T47D (cell line): ENCODE results near the gene NFIB.

ENCODE experiments used
- DNase-seq, 2 experiments: peaks; one replicate each; pipeline versions ENCODE4 v3.0.0 to v3.0.0-alpha.2; 2011 to 2012; ENCODE audit warnings: low read depth in 1 of 2, low spot score in 1 of 2
- JUND ChIP-seq: IDR thresholded peaks from 2 replicates; pipeline ENCODE4 v1.6.1; 2012; ENCODE audit warnings: low read depth
- in situ Hi-C: cut with HindIII; loops from 2 replicates; pipeline ENCODE4 v1.10.0; 2016; ENCODE audit warnings: low sequenced_read_pairs, low pct_unique_long_range_greater_than_20kb

Gene NFIB

DNA sequence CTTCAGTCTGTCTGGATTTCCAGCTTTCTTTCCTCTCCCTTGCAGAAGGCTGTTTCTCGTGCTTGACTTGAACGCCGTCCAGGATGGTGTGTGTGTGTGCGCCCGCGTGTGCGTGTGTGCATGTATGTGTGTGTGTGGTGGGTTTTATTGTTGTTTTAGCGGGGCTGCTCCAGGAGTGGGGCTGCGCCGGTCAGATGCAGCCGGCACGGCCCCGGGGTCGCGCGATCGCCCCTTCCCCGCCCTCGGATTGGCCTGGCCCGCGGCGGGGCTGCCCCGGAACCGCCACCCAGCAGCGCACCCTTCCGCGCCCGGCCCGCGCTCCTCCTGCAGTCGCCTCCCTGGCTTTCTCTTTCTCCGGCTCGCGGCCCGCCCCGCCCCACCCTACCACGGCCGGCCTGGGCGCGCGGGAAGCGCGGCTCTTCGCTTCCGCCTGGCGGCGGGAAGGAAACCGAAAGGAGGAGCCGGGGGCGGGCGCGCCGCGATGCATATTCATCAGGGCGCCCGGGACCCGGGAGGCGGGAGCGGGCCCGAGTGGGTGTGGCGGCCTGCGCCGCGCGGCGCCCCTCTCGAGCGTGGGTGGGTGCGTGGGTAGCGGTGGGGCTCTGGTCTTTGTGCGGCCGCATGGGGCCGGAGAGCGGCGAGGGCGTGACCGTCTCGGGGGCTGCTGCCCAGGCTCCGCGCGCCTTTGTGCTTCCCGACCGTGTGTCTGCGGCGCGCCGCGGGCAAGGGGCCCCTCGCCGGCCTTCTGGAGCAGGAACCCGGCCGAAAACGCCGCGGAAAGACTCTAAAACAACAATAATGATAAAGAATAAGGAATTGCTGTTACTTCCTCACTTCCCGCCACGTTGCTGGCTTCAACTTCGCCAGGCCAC is 8.5 kb upstream of the NFIB start:
- in situ Hi-C loops = no loop called here
- peak; percentile 65 to 95 for DNase-seq

DNA sequence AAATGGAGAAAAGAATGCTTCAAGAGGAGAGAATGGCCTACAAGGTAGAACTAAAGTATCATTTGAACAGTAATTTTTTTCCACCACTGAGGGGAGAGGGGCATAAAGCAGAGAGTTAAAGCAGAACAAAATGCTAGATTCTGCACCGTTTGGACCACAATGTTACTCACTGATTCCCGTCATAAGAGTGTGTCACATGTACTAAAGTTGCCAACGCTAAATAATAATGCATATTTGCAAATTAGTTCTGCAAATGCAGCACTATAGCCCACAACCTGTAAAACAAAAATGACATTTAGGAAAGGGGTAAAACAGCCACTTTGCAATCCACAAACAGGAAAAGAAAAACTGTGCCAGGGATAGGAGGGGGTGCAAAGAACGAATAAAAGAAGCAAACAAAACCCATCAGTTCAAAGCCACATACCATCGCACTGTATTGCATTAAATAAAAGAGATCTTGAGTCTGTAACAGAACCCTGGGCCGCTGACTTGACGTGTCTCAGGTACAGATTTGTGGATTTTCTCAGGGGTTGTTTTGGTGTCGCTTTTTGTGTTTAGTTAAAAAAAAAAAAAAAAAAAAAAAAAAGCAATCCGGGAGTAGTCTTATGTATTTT is 7.7 kb upstream of the NFIB start:
- DNase-seq = no peak
- TF ChIP-seq JUND = no peak
- in situ Hi-C loops = no loop called here

More for the DNA sequence above, 8.5 kb upstream of the NFIB start:
- TF ChIP-seq JUND = no peak

DNA sequence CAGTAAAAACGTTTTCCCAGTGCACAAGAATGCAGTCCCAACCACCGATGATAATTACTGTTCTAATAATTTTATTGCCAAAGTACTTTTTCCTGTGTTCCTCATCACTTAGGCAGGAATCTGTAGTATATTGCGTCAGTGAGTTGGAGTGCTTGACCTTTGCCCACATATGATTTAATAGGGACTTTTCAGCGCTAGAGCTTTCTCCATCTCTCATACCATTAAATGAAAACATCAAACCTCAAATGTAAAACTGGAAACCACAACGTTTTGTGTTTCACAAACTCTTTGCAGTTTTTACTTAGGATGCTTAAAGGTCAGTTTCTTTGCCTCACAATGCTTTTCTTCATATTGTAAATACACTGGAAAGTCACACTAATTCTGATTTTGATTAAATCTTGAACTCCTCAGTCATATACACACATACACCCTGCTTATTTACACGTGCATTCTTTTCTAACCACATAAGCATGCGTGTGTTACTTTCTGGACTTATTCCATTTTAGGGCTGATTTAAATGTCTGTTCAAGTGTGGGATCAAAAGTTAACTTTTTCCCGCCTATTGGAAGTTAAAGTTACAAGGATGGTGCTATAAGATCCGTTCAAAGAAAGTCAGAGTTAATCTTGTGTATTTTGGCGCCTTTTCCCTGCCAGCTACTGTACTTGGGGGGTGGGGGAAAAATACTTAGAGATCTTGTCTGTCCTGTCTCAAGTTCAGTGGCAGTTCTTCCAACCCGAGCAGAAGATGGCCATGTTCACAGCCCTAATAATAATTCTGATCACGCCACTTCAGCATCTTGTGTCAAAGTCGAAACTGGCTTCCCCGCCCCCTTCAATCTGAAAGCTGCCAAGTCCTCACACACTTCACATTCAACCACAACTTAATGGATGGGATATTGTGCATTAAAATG is 6.6 kb upstream of the NFIB start:
- in situ Hi-C loops = no loop called here
- peak in 1 of 2 experiments; percentile 77 for DNase-seq
- TF ChIP-seq JUND = peak; percentile 15; the same call in 1 of the 2 replicates

DNA sequence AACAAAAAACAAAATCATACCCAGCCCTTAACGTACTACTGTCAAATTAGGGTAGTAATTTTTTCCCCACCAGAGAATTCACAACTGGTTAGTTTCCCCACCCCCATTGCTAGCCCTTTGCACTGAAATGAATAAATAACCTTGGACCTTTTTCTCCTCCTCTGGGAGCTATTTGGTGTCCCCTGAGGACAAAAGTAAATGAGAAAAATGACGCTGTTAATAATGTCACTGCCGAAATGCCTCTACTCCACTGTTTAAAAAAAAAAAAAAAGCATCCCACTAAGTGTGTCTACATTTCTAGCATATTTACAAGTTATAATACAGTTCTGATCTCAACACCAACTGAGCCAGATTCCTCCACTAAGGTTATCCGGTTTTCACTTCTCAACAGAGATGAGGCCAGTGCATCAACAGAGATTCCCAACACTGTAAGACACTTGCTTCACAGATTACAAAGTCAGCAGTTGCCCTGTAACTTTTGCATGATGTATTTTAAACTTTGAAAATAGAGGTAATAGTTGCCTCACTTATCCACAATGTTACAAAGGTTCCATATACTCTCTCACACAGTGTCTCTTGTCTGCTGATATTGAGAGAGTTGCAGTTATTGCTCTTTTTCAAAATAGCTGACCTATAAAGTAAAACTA is 5.1 kb upstream of the NFIB start:
- TF ChIP-seq JUND = no peak
- in situ Hi-C loops = no loop called here
- no peak for DNase-seq

DNA sequence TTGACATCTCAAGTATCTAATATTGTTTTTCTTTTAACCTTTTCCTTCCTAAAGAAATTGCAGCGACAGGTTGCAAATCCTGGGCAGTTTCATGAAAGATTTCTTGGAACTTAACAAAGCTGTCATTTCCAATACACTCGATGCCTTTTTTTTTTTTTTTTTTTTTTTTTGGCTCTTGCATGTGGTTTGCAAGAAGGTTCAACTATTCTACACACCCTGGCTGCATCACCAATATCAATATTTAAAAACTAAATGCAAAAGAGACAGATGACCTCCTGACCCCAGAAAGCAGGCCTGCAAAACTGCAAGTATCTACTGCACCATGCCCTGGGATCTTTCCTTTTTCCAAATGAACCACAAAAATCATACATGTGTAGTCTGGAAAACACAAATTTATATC is 4.4 kb upstream of the NFIB start:
- in situ Hi-C loops = no loop called here
- no peak for DNase-seq
- TF ChIP-seq JUND = no peak

DNA sequence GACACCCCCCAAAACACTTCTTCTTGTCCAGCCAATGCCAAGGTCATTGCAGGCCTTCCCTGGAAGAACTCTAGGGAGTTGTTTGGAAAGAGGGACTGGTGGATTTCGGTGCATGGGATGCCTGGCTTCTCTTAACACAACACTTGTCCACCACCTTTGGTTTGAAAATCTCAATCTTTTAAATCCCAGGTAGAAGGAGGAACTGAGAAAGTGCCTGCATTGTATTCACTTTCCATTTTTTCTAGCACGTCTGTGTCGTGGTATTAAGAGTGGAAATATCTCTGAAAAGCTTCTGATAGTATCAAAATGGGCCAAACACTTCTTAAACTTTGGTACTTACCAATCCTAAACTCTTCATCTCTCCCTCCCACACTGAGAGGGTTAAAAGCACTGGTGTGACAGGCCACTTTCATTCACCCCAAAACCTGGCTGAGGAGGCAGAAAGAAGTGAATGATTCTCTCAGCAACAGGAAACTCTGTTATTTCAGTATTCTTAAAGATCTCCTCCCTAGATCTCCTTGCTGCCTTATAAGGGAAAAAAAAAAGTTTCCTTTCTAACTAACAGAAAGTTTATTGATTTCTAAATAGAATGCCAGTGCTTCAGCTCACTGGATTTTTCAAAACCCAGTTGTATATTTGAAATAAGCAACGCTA is 3.9 kb upstream of the NFIB start:
- in situ Hi-C loops = no loop called here
- DNase-seq = no peak
- no peak for TF ChIP-seq JUND

DNA sequence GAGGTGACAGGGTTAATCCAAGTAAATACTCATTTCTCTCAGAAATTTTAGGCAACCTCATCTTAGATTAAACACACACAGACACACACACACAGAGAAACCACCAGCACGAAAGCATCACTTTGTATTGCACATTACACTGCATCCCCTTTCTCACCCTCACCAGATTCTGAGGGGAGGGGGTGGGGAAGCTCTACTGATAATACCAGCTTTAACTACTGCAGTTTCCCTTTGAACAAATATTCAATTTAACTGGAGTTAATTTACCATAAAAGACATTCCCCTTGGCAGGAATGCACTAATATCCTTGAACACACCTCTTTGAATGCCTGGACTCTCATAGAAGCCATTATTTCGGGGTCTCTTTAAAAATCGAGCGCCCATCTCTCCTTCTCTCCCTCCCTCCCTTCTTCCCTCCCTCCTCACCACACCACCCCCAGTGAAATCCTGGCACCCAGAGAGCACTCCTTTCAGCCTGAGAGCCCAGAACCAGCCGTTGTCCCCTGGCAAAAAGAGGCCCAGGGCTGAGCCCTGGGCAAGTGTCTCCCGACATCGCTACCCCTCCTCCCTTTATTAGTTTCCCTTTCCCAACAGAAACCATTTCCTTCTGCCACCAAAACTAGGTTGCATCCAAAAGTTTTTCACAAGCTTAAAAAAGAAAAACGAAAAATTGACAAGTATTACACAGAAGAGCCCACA is 2.8 kb upstream of the NFIB start:
- no peak for TF ChIP-seq JUND
- DNase-seq = no peak
- in situ Hi-C loops = no loop called here

DNA sequence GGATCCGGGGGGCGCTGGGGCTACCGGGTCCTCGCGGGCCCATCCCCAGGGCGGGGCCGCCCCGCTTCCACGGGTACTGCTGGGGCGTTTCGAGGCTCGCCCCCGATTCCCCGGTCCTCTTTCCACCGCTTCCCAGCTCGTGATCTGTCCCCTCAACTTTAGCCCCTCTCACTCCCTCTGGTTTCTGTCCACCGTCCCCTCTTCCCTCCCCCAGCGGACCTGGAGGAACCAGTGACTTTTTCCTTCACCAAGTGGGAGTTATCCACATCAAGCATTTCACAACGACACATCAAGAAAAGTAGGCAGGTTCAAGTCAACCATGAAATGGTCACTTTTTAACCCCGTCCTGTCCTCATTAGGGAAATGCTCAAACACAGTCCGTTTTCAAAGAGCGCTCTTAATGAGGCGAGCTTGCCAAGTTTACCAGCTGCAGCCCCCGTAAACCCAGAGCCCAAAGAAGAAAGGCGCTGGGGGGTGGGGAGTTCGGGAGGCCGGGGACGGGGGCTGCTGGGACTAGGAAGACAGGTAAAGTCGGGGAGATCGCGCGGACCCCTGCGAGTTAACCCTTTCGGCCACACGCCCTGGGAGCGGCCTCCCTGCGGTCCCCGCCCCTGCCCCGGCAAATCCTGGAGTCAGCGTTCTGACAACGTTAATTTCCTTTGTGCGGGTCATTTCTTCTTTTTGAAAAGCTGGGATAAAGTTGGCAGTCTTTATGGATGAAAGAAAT is 2.1 kb upstream of the NFIB start:
- TF ChIP-seq JUND = no peak
- in situ Hi-C loops = no loop called here
- DNase-seq = peak in 1 of 2 experiments; percentile 80

DNA sequence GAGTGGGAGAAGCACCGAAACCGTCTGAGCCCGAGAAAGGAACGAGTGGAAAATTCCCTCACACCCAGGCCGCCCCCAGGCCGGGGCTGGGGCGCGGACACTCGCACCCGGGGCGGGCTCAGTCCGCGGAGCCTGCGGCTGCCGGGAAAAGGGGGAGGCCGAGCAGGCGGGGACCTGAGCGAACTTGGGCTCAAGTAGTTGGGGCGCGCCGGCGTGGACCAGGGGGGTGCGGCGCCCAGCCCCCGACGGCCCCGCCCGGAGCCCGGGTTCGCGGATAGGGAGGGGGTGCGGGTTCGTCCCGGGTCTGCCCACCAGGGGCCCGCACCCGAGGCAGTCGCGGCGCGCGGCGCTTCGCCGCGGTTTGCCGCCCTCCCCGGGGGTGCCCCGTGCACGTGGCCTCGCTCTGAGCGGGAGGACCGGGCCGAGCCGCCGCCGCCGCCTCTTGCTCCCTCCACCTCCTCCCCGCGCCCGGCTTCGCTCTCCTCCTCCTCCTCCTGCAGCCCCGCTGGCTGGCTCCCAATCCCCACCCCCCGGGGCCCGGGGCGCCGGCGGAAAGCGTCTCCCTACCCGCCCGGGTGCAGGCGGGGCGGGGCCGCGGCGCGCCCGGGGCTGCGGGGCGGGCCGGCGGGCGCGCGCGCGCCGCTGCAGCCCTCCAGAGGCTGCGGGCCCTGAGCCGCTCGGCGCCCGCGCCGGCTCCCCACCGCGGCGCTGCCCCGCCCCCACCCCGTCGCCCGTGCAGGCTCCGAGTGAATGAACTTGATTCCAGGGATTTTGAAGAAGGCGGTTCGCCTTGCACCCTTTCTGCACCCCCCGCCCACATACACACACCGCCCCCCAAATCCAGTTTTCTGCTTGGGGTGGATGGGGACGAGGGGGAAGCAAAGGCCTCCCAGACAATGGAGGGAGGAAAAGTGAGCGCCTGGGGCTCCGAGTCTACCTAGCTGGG is 1.3 kb upstream of the NFIB start:
- TF ChIP-seq JUND = no peak
- DNase-seq = peak; percentile 69 to 95
- in situ Hi-C loops = no loop called here

DNA sequence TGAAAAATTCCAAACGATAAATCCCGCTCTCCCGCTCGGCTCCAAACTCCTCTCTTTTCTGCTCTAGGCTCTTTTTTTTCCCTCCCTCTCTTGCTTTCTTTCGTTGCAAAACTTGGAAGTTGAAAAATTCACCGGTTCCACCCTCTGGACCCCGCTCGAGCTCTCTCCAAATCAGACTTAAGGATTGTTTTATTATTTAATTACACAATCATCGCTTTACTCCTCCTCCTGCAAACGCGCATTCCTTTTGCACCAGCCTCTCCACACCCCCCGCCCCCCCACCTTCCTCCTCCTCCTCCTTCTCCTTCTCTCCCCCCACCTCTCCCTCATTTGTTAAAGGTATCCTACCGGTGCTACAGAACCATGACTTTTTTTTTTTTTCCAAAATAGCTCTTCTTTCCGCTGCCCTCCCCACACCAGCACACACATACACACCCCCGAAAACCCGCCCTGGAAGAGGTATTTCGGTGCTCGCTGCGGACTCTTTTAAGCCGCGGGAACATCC is 535 bp upstream of the NFIB start:
- TF ChIP-seq JUND = no peak
- peak; percentile 89 to 93 for DNase-seq
- in situ Hi-C loops = no loop called here
